ENCODE data around the gene EBF4. TPM values are rescaled to one million over a fixed set of nuclear protein-coding genes. Genes with fewer than 3 reads are reported as not detected.
A peak's percentile ranks its signal among the peaks of the same experiment; 100 is the strongest.

EBF4 gene
- total and polyA plus RNA-seq, 7 experiments from 2014 or later: 0.09 to 10.5 (median 6.7) TPM

- no peaks in the 10 kb centered on the region for H3K27me3 ChIP-seq (ENCODE audit: control insufficient read depth in 2 of 2, insufficient read depth in 2 of 2, low read length in 2 of 2)
- peak overlapping the region; percentile 64 for H3K4me3 ChIP-seq (ENCODE audit: low read length)
- peak overlapping the region; percentile 74 to 90 (median 86) for H3K4me3 Mint-ChIP-seq
- intact Hi-C loops (cut with micrococcal nuclease): loop anchor here (1.0 to 5.0 kb wide), 6 partner anchors 10 to 120 kb away; partner anchors contain the start of genes PCED1A (in 1 of the 2), PTPRA (in 1 of the 2) and VPS16 (in 1 of the 2)
- H3K4me1 Mint-ChIP-seq: peaks cover 20 to 35% (median 27%) of the 10 kb centered on the region in 7 donors
- DNase-seq (peak; percentile 36 to 63 (median 53)), ATAC-seq (peak; percentile 48)
- ChIA-PET POLR2A (interaction anchor here (1.0 to 2.2 kb wide), 8 partner anchors 9 to 101 kb away, joined by 4 to 12 read pairs (median 6); partner anchors contain the start of genes EBF4 and NOP56), CTCF (interaction anchor here (0.9 to 3.5 kb wide), 13 partner anchors 9 to 88 kb away, joined by 3 to 29 read pairs (median 4); partner anchors contain the start of gene IDH3B)
- H3K4me1 ChIP-seq (ENCODE audit: control insufficient read depth in 2 of 2, insufficient read depth in 2 of 2, low read length in 2 of 2): peaks cover 12 to 18% of the 10 kb centered on the region in 2 donors
- H3K9me3 ChIP-seq (ENCODE audit: control insufficient read depth in 2 of 3, low read length in 3 of 3): no peaks in the 10 kb centered on the region
- peaks cover 6 to 54% (median 9%) of the 10 kb centered on the region in 5 donors for H3K27me3 Mint-ChIP-seq
- no peaks in the 10 kb centered on the region for H3K36me3 Mint-ChIP-seq
- peak overlapping the region in 8 of 9 donors; percentile 17 to 85 (median 56) for H3K27ac Mint-ChIP-seq
- no peaks in the 10 kb centered on the region for H3K9me3 Mint-ChIP-seq
- no peak overlapping the region for H3K27ac ChIP-seq (ENCODE audit: low read depth, low read length)
- H3K36me3 ChIP-seq (ENCODE audit: control insufficient read depth in 2 of 3, insufficient read depth in 3 of 3, low read length in 3 of 3): no peaks in the 10 kb centered on the region
Observed at GRCh38 chr20:2752567-2753460, 60.2 kb downstream of the EBF4 start.

GRCh38 chr20:2753461-2754040, 61.0 kb downstream of the EBF4 start:
- Histone ChIP-seq H3K36me3 (ENCODE audit: control insufficient read depth in 2 of 3, insufficient read depth in 3 of 3, low read length in 3 of 3) (no peaks in the 10 kb centered on the region), H3K4me3 (ENCODE audit: low read length) (no peak overlapping the region), H3K9me3 (ENCODE audit: control insufficient read depth in 2 of 3, low read length in 3 of 3) (no peaks in the 10 kb centered on the region), H3K4me1 (ENCODE audit: control insufficient read depth in 2 of 2, insufficient read depth in 2 of 2, low read length in 2 of 2) (peaks cover 12 to 18% of the 10 kb centered on the region in 2 donors), H3K27me3 (ENCODE audit: control insufficient read depth in 2 of 2, insufficient read depth in 2 of 2, low read length in 2 of 2) (no peaks in the 10 kb centered on the region), H3K27ac (ENCODE audit: low read depth, low read length) (no peak overlapping the region)
- Mint-ChIP-seq H3K4me1 (peaks cover 20 to 35% (median 27%) of the 10 kb centered on the region in 7 donors), H3K36me3 (no peaks in the 10 kb centered on the region), H3K27ac (peak overlapping the region in 6 of 9 donors; percentile 21 to 85 (median 50)), H3K9me3 (no peaks in the 10 kb centered on the region), H3K27me3 (peaks cover 6 to 48% (median 9%) of the 10 kb centered on the region in 5 donors), H3K4me3 (peak overlapping the region; percentile 72 to 90 (median 86))
- DNase-seq: peak in 1 of 9 donors; percentile 19
- no peak for ATAC-seq
- intact Hi-C loops (cut with micrococcal nuclease): loop anchor here (2.0 to 5.0 kb wide), 2 partner anchors 84 to 87 kb away; partner anchors contain the start of genes PCED1A (in 1 of the 2) and VPS16 (in 1 of the 2)
- ChIA-PET POLR2A (interaction anchor here (1.3 to 2.2 kb wide), 4 partner anchors 10 to 102 kb away, joined by 3 to 8 read pairs (median 6); partner anchors contain the start of genes EBF4 and NOP56), CTCF (interaction anchor here (0.9 to 3.5 kb wide), 12 partner anchors 9 to 89 kb away, joined by 3 to 29 read pairs (median 4); partner anchors contain the start of gene IDH3B)

GRCh38 chr20:2754424-2754823, 61.8 kb downstream of the EBF4 start:
- no peak for ATAC-seq
- Mint-ChIP-seq H3K4me3 (peak overlapping the region in 5 of 10 donors; percentile 25 to 88 (median 53)), H3K36me3 (no peaks in the 10 kb centered on the region)

GRCh38 chr20:2755451-2756055, 63.0 kb downstream of the EBF4 start:
- Mint-ChIP-seq H3K4me3 (no peak overlapping the region), H3K27me3 (peaks cover 6 to 39% (median 9%) of the 10 kb centered on the region in 5 donors), H3K9me3 (no peaks in the 10 kb centered on the region), H3K4me1 (peaks cover 14 to 30% (median 20%) of the 10 kb centered on the region in 7 donors), H3K27ac (no peak overlapping the region), H3K36me3 (no peaks in the 10 kb centered on the region)
- Histone ChIP-seq H3K4me3 (ENCODE audit: low read length) (no peak overlapping the region), H3K4me1 (ENCODE audit: control insufficient read depth in 2 of 2, insufficient read depth in 2 of 2, low read length in 2 of 2) (peaks cover 10 to 16% of the 10 kb centered on the region in 2 donors), H3K36me3 (ENCODE audit: control insufficient read depth in 2 of 3, insufficient read depth in 3 of 3, low read length in 3 of 3) (no peaks in the 10 kb centered on the region), H3K9me3 (ENCODE audit: control insufficient read depth in 2 of 3, low read length in 3 of 3) (no peaks in the 10 kb centered on the region), H3K27me3 (ENCODE audit: control insufficient read depth in 2 of 2, insufficient read depth in 2 of 2, low read length in 2 of 2) (no peaks in the 10 kb centered on the region), H3K27ac (ENCODE audit: low read depth, low read length) (no peak overlapping the region)
- intact Hi-C loops (cut with micrococcal nuclease): loop anchor here (1.0 to 5.0 kb wide), 2 partner anchors 97 to 247 kb away; no protein-coding TSS in a partner anchor
- ChIA-PET CTCF (interaction anchor here (0.8 to 1.3 kb wide), 3 partner anchors 12 to 67 kb away, joined by 4 read pairs; no protein-coding TSS in a partner anchor), POLR2A (interaction anchor here (0.5 kb wide), 1 partner anchor 1364 kb away, joined by 3 read pairs; no protein-coding TSS in a partner anchor)
- DNase-seq: no peak
- no peak for ATAC-seq

More at GRCh38 chr20:2754424-2754823, 61.8 kb downstream of the EBF4 start:
- Mint-ChIP-seq H3K27ac (peak overlapping the region in 2 of 9 donors; percentile 9 to 58), H3K27me3 (peaks cover 6 to 48% (median 9%) of the 10 kb centered on the region in 5 donors), H3K4me1 (peaks cover 20 to 35% (median 27%) of the 10 kb centered on the region in 7 donors), H3K9me3 (no peaks in the 10 kb centered on the region)
- intact Hi-C loops (cut with micrococcal nuclease): loop anchor here in 1 of 2 donors (5.0 kb wide), 1 partner anchor 83 kb away; no protein-coding TSS in a partner anchor
- no peaks in the 10 kb centered on the region for H3K27me3 ChIP-seq (ENCODE audit: control insufficient read depth in 2 of 2, insufficient read depth in 2 of 2, low read length in 2 of 2)
- no peak overlapping the region for H3K4me3 ChIP-seq (ENCODE audit: low read length)
- no peak overlapping the region for H3K27ac ChIP-seq (ENCODE audit: low read depth, low read length)
- ChIA-PET CTCF (interaction anchor here (1.1 to 3.5 kb wide), 4 partner anchors 10 to 66 kb away, joined by 9 to 29 read pairs (median 19); no protein-coding TSS in a partner anchor), POLR2A (interaction anchor here (0.6 to 1.3 kb wide), 2 partner anchors 11 to 102 kb away, joined by 3 read pairs; partner anchors contain the start of gene NOP56)
- no peak for DNase-seq
- H3K4me1 ChIP-seq (ENCODE audit: control insufficient read depth in 2 of 2, insufficient read depth in 2 of 2, low read length in 2 of 2): peaks cover 12 to 18% of the 10 kb centered on the region in 2 donors
- no peaks in the 10 kb centered on the region for H3K36me3 ChIP-seq (ENCODE audit: control insufficient read depth in 2 of 3, insufficient read depth in 3 of 3, low read length in 3 of 3)
- H3K9me3 ChIP-seq (ENCODE audit: control insufficient read depth in 2 of 3, low read length in 3 of 3): no peaks in the 10 kb centered on the region

- ATAC-seq (no peak), DNase-seq (no peak)
- H3K9me3 Mint-ChIP-seq: no peaks in the 10 kb centered on the region
- no peak overlapping the region for H3K4me3 Mint-ChIP-seq
- peaks cover 9 to 24% (median 15%) of the 10 kb centered on the region in 7 donors for H3K4me1 Mint-ChIP-seq
- Histone ChIP-seq H3K4me1 (ENCODE audit: control insufficient read depth in 2 of 2, insufficient read depth in 2 of 2, low read length in 2 of 2) (peaks cover 6 to 12% of the 10 kb centered on the region in 2 donors), H3K36me3 (ENCODE audit: control insufficient read depth in 2 of 3, insufficient read depth in 3 of 3, low read length in 3 of 3) (no peaks in the 10 kb centered on the region), H3K27me3 (ENCODE audit: control insufficient read depth in 2 of 2, insufficient read depth in 2 of 2, low read length in 2 of 2) (no peaks in the 10 kb centered on the region), H3K27ac (ENCODE audit: low read depth, low read length) (no peak overlapping the region), H3K9me3 (ENCODE audit: control insufficient read depth in 2 of 3, low read length in 3 of 3) (no peaks in the 10 kb centered on the region), H3K4me3 (ENCODE audit: low read length) (no peak overlapping the region)
- ChIA-PET POLR2A (no interaction called here), CTCF (interaction anchor here (0.8 to 1.3 kb wide), 2 partner anchors 63 to 67 kb away, joined by 4 read pairs; no protein-coding TSS in a partner anchor)
- peak overlapping the region in 1 of 9 donors; percentile 2 for H3K27ac Mint-ChIP-seq
- H3K36me3 Mint-ChIP-seq: no peaks in the 10 kb centered on the region
- intact Hi-C loops (cut with micrococcal nuclease): loop anchor here (1.0 to 5.0 kb wide), 2 partner anchors 96 to 246 kb away; no protein-coding TSS in a partner anchor
- peaks cover 6 to 33% (median 13%) of the 10 kb centered on the region in 5 donors for H3K27me3 Mint-ChIP-seq
Observed at GRCh38 chr20:2756056-2756611, 63.6 kb downstream of the EBF4 start.
